ENCODE results near the gene SH2B3. TPM values are rescaled to one million over a fixed set of nuclear protein-coding genes. Genes with fewer than 3 reads are reported as not detected.
"Not testable (repeated sequence)": the region's sequence is repeated elsewhere in the genome, so short reads cannot be mapped to it uniquely, and the experiment has no call there.

The SH2B3 gene
- total RNA-seq, 3 donors from 2014 or later (not counting 1 experiment from before 2014, with no cell fraction given), result 68.1 to 81.3 (median 68.4) TPM

- Mint-ChIP-seq H3K27ac (no peak overlapping the region), H3K36me3 (no peaks in the 10 kb centered on the region), H3K4me1 (peaks cover 20 to 47% of the 10 kb centered on the region in 2 donors), H3K9me3 (no peaks in the 10 kb centered on the region), H3K27me3 (ENCODE audit: low read depth in 2 of 2) (peaks cover 6 to 9% of the 10 kb centered on the region in 2 donors), H3K4me3 (no peak overlapping the region)
- Histone ChIP-seq H3K9me3 (ENCODE audit: control insufficient read depth, insufficient read depth, low read length) (no peaks in the 10 kb centered on the region), H3K4me3 (ENCODE audit: low read length) (no peak overlapping the region), H3K36me3 (ENCODE audit: control insufficient read depth, insufficient read depth, low read length) (no peaks in the 10 kb centered on the region), H3K27ac (ENCODE audit: low read length) (no peak overlapping the region), H3K27me3 (ENCODE audit: control insufficient read depth, insufficient read depth, low read length) (no peaks in the 10 kb centered on the region), H3K4me1 (ENCODE audit: control insufficient read depth, insufficient read depth, low read length) (peaks cover 41% of the 10 kb centered on the region)
- 78% methylated on average over 6 of the region's 6 CpGs for WGBS (ENCODE audit: insufficient coverage)
- no peak for ATAC-seq
- no peak for DNase-seq
- intact Hi-C loops (cut with micrococcal nuclease), result no loop called here
- TF ChIP-seq CTCF (IDR thresholded peaks at IDR 0.05), result no peak
Observed at GRCh38 chr12:111401167-111401605, 4.5 kb upstream of the SH2B3 start.

GRCh38 chr12:111402490-111402824 is 3.3 kb upstream of the SH2B3 start:
- H3K27ac ChIP-seq (ENCODE audit: low read length); H3K9me3 ChIP-seq (ENCODE audit: control insufficient read depth, insufficient read depth, low read length); ATAC-seq; DNase-seq; H3K27me3 ChIP-seq (ENCODE audit: control insufficient read depth, insufficient read depth, low read length); H3K36me3 Mint-ChIP-seq; H3K9me3 Mint-ChIP-seq; H3K27me3 Mint-ChIP-seq (ENCODE audit: low read depth in 2 of 2); H3K4me3 Mint-ChIP-seq; H3K36me3 ChIP-seq (ENCODE audit: control insufficient read depth, insufficient read depth, low read length); H3K4me3 ChIP-seq (ENCODE audit: low read length); intact Hi-C loops (cut with micrococcal nuclease): not testable (repeated sequence)
- 80% methylated on average over 3 of the region's 9 CpGs for WGBS (ENCODE audit: insufficient coverage)
- H3K4me1 ChIP-seq (ENCODE audit: control insufficient read depth, insufficient read depth, low read length), result peaks cover 42% of the 10 kb centered on the region
- Mint-ChIP-seq H3K4me1 (peaks cover 27 to 49% of the 10 kb centered on the region in 2 donors), H3K27ac (peak overlapping the region in 1 of 2 donors; percentile 96)

GRCh38 chr12:111404362-111405148 is 1.2 kb upstream of the SH2B3 start:
- H3K9me3 Mint-ChIP-seq, result no peaks in the 10 kb centered on the region
- peak overlapping the region; percentile 62 for H3K27ac ChIP-seq (ENCODE audit: low read length)
- peaks cover 45 to 68% of the 10 kb centered on the region in 2 donors for H3K4me1 Mint-ChIP-seq
- H3K36me3 Mint-ChIP-seq, result no peaks in the 10 kb centered on the region
- TF ChIP-seq CTCF (IDR thresholded peaks at IDR 0.05), result no peak
- H3K4me1 ChIP-seq (ENCODE audit: control insufficient read depth, insufficient read depth, low read length), result peaks cover 59% of the 10 kb centered on the region
- DNase-seq (peak; percentile 27 to 81), ATAC-seq (no peak)
- H3K27me3 Mint-ChIP-seq (ENCODE audit: low read depth in 2 of 2), result peaks cover 6 to 8% of the 10 kb centered on the region in 2 donors
- WGBS (ENCODE audit: insufficient coverage), result 33% methylated on average over 17 of the region's 21 CpGs
- peak overlapping the region; percentile 91 to 96 for H3K27ac Mint-ChIP-seq
- no peaks in the 10 kb centered on the region for H3K9me3 ChIP-seq (ENCODE audit: control insufficient read depth, insufficient read depth, low read length)
- intact Hi-C loops (cut with micrococcal nuclease), result loop anchor here (1.0 kb wide), 1 partner anchor 30 kb away; no protein-coding TSS in a partner anchor
- H3K4me3 ChIP-seq (ENCODE audit: low read length), result peak overlapping the region; percentile 37
- peak overlapping the region; percentile 95 for H3K4me3 Mint-ChIP-seq
- no peaks in the 10 kb centered on the region for H3K36me3 ChIP-seq (ENCODE audit: control insufficient read depth, insufficient read depth, low read length)
- H3K27me3 ChIP-seq (ENCODE audit: control insufficient read depth, insufficient read depth, low read length), result no peaks in the 10 kb centered on the region

- WGBS (ENCODE audit: insufficient coverage), result under 1% methylated on average over 59 of the region's 59 CpGs
- peaks cover 67% of the 10 kb centered on the region for H3K4me1 ChIP-seq (ENCODE audit: control insufficient read depth, insufficient read depth, low read length)
- H3K4me3 Mint-ChIP-seq, result peak overlapping the region; percentile 95
- no peaks in the 10 kb centered on the region for H3K36me3 Mint-ChIP-seq
- no peaks in the 10 kb centered on the region for H3K36me3 ChIP-seq (ENCODE audit: control insufficient read depth, insufficient read depth, low read length)
- H3K27ac Mint-ChIP-seq, result peak overlapping the region; percentile 91 to 96
- DNase-seq (peak; percentile 98), ATAC-seq (peak; percentile 75 to 92 (median 77))
- no peaks in the 10 kb centered on the region for H3K9me3 ChIP-seq (ENCODE audit: control insufficient read depth, insufficient read depth, low read length)
- TF ChIP-seq CTCF (IDR thresholded peaks at IDR 0.05), result peak; percentile 62
- no peaks in the 10 kb centered on the region for H3K27me3 ChIP-seq (ENCODE audit: control insufficient read depth, insufficient read depth, low read length)
- intact Hi-C loops (cut with micrococcal nuclease), result loop anchor here (1.0 kb wide), 1 partner anchor 29 kb away; no protein-coding TSS in a partner anchor
- H3K4me1 Mint-ChIP-seq, result peaks cover 45 to 69% of the 10 kb centered on the region in 2 donors
- H3K27ac ChIP-seq (ENCODE audit: low read length), result peak overlapping the region; percentile 62
- H3K9me3 Mint-ChIP-seq, result no peaks in the 10 kb centered on the region
- peaks cover 1 to 2% of the 10 kb centered on the region in 2 donors for H3K27me3 Mint-ChIP-seq (ENCODE audit: low read depth in 2 of 2)
- H3K4me3 ChIP-seq (ENCODE audit: low read length), result peak overlapping the region; percentile 37
Observed at GRCh38 chr12:111405149-111405858, 419 bp upstream of the SH2B3 start.

Measured in natural killer cell (primary cell).